ENCODE results near the gene U2SURP.

U2SURP gene

DNA sequence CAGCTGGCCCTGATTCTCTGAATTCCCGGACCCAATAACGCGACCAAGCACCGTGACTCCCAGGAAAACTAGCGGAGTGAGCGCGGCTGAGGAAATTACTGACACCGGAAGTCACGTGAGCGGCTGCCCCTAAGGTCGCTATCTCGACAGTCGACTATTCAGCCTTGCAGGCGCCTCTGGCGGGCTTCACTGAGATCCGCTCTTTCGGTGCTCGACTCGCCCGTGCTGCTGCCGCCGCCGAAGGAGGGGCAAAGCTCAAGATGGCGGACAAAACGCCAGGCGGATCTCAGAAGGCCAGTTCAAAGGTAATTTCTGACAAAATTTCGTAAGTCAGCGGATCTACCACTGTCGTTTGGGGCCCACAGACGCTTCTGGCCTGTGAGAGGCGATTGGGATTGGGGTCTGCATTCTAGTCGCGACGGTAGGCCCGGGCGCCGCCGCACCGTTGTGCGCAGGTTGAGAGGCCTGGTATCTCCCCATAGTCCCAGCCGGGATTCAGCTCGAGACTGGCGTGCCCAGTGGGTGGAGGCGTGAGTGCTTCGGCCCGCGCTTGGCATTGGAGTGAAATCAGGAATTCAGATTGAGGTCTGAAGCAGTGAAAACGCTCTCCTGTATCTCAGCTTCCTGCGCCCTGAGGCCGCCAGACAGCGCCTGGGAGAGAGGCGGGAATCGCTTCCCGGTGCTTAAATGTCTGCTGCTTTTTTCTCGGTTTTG, at the start of gene U2SURP:
Gene U2SURP (plus strand): TSS at position 202 of the 714 bp plus-strand sequence. CDS start 59 bp downstream, at position 261.
- peak; percentile 85 to 90 for ATAC-seq

DNA sequence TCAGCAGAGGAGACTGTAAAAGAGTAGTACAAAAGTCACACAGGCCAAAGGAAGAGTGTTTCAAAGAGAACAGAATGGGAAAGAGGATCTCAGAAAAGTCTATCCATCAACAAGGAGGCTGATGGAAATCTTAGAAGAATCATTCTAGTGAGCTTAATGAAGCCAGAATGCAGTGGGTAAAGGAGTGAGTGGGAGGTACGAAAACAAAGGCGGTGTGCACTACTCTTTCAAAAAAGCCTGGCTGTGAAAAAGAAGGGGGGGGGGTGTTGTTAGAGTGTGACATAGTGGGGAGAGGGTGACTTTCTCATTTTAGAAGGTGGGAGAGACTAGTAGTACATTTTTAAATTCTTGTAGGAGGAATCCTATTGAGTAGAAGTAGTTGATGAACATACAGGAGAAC, 49.6 kb upstream of the U2SURP start:
- ATAC-seq = no peak

DNA sequence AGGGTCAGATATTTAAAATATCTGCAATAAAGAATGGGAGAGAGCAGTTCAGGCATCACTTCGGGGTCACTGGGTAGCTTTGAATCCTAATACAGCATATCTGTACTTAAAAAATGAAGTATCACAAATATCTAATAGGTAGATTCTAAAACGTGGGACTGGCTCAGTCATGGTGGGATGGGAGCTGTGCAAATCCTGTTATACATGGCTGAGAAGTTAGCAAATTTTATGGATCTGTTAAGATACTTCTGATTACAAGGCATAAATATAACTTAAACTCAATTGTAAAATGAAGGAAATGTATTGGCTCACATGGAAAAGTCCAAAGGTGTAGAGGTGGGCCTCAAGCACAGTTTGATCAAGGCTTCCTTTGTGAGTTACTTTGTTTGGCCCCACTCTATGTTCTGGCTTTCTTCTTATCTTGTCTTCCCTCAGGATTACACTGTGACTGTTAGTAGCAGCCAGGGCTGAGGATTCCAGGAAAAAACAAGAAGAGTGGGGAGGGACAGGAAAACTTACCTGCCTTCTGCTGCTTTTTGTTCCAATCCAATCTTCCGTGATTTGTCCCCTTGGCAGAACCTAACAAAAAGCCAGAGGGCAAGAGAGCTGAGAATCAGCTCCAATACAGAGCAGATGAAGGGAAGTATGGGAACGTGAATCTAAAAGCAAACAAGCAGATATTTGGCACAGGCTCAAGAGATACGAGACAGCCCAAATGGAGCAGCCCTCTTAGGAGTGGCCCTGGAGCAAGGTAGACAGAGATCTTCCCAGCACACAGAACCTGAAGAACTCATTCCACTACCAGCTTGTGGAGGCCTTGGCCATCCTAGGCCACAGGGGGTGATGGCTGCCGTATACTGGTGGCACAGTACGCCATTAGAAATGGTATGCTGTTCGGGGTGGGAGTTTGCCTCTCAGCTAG, 48.8 kb upstream of the U2SURP start:
- ATAC-seq = no peak

DNA sequence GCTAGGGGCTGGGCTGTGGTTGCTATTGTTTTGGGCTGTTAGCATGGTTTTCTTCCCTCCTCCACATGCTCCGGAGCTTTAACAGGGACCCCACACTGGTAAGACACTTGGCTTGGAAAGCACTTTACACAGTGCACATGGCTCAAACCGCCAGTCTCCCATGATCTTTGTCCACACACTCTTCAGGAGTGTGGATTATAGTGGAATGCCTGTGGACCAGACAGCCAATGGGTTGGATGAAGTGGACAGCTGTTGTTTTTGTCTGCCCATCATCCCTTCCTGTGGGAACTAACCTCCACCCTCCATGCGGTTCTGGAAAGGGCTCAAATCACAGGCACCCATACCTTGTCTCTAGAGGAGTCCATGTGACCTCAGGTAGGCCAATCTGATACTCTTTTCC, 47.9 kb upstream of the U2SURP start:
- no peak for ATAC-seq

DNA sequence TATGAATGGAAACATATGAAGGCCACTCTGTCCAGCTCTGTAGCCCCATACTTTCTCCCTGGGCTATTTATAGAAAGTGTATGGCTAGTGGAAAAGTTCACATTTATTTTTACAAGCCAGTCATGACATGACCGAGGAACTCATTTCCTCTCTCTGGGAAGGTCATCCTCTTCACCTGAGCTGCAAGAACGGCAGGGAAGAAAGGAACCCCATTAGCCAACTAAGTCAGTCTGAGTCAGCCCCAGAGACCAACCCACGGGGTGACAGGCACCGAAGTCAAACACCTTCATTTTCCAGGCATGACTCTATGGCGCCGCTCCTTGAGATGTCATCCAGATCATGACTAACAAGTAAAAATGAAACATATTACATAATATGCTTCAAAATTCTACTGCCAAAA, 42.7 kb upstream of the U2SURP start:
- peak; percentile 80 to 88 for ATAC-seq

DNA sequence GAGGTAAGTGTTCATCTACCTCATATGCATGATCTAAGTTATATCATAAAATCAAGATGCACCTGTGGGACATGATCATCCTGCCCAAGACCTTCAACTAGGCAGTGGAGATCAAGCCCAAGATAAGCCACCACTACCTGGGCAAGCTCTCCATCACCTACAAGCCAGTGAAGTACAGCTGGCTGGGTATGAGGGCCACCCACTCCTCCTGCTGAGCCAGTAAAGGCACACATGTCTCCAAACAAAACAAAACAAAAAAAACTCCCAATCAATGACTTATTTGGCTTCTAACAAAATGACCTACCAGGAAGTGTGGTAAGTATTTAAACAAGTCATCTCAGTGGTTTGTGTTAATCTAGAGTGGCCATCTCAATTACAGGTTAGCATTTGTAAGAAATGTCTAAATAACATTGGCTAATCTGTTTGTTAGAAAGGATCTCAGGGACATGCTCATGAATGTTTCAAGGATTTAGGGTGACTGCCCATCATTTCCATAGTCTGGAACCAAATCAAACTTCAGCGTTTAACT, 41.0 kb upstream of the U2SURP start:
- ATAC-seq = no peak

DNA sequence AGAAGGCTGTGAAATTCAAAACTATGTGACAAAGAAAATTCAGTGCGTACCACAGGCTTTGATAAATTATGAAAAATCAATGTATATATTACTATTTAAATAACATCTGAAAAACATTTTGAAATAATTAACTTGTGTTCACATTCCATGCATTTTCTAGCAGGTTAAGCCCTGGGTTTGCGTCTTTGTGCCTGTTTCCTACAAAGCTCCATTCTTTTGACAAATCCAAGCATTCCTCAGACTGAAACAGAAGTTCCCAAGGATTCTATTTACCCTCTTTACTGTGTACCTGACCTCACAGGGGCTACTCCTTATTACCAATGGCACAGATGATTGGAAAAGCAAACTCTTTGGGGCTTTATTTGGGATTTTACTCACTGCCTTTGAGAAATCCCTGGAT, 39.8 kb upstream of the U2SURP start:
- no peak for ATAC-seq

DNA sequence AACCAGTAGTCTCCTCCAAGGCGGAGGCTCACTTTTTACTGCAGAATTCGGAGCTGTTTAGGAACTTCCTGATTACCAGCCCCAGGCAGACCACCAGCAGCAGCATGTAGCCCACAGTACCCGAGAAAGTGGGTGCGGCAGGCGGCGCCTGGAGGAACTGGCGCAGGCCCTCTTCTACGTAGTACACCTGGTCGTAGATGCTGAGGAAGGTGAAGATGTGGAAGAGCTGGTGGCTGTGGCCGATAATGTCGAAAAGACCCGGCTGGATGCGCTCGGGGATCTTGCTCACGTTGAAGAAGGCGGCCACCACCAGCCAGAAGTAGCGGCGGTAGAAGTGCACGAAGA, 39.2 kb upstream of the U2SURP start:
- ATAC-seq = no peak

DNA sequence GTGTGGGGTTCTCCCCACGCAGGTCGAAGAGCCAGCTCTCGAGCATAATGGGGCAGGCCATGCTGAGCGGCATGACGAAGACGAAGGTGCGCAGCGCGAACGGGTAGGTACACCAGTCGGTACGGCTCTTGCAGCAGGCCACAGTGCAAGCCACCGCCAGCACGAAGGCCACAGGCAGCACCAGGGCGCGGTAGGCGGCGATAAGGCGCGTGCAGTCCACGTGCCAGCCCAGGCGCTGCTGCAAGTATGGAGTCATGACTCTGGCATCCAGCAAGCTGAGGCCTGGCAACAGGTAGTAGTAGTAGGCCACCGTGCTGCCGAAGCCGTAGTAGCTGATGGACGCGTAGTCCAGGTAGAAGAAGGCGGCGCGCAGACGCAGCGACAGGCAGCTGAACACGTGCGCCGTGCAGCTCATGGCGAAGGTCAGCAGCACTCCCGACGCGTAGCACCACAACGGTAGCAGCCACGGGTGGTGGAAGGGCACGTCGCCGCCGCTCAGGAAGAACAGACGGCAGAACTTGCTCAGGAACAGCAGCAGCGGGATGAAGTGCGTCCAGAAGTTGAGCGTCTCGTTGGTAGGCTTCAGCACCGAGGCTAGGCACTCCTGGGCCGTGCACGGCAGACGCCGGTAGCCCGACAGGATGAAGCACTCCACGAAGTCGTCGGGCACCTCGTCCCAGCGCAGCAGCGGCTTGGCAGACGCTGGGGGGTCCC, 38.7 kb upstream of the U2SURP start:
- no peak for ATAC-seq

DNA sequence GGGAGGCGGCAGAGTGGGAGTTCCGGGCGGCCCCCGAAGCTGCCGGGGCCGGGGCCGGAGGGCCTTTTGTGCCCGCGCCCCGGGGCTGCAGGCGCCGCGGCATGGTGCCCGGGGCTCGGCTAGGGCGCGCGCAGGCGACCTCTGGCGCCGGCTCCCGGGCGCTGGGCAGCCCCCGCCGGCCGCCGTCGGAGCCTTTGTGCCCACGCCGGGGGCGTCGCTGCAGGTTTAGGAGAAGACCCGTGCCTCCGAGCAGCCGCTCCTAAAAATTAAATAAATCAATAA, 38.2 kb upstream of the U2SURP start:
- no peak for ATAC-seq

DNA sequence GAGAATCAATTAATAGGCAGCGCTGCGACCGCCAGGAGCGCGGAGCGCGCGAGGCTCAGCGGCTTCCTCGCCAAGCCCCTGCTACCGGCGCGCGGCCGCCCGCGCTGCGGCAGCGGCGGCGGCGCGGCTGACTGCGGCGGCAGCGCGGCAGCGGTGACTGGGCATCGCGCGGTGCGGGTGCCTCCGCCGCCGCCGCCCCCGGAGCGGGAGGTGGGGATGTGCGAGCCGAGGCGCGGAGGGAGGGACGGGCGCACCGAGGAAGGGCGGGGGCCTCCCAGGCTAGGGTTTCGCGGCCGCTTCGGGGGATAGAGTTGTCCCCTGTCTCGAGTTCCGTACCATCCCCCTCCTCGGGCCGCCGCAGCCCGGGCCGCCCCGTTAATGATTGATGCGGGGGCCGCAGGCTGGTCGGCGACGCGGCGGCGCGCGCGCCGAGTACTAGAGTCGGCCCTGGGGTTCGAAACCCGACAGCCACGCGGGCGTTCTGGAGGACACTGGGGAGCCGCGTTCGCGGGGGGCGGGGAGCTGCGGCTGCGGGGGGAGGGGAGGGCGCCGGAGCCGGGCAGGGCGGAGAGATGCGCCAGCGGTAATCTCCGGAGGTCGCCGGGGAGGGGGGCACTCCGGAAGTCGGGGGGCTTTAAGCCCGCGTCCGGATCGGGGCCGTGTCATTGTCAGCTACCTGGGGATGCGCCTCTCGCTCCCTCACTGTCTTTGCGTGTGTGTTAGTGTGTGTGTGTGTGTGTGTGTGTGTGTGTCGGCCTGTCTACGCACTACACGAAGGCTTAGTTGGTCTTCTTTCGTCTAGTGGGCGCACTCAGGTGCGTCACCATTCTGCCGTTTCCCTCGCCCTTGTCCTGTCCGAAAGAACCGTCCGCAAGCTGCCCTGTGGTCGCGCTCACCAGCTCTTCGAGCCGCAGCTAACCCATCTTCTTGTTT, 37.6 kb upstream of the U2SURP start, which contains the start of gene PAQR9:
Gene PAQR9 (minus strand): TSS at position 159 of the 933 bp plus-strand sequence. CDS start 338 bp downstream, outside the sequence.
- ATAC-seq = peak; percentile 19 to 34

DNA sequence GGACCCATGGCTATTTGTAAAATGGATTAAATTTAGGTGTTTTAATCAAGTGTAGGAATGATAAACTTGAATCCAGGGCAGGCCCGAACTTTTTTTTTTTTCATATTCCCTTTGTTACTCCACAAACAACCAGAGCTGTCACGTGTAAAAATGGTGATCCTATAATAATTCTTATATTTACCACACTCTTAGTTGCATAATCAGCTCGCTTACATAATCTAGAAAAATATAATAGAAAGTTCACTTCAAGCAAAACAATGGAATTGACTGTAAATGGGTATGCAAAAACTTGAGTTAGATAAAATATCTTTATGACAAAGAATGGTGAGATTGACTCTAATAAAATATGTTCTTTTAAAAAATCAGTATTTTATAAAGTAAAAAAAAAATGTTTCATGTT, 35.8 kb upstream of the U2SURP start:
- no peak for ATAC-seq

DNA sequence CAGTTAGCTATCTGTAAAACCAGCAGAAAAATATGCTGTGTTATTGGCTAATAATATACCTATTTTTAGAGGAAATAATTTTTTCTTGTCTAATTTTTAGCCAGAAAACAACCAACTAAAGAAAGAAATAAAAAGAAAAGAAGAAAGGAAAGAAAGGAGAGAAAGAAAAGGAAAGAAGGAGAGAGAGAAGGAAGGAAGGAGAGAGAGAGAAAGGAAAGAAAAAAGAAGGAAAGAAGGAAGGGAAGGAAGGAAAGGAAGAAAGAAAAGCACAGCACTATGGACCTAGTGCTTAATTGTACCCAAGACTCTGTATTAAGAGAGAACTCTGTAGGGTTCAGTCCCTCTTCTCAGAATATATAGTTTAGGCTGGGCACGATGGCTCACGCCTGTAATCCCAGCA, 34.6 kb upstream of the U2SURP start:
- ATAC-seq = no peak

DNA sequence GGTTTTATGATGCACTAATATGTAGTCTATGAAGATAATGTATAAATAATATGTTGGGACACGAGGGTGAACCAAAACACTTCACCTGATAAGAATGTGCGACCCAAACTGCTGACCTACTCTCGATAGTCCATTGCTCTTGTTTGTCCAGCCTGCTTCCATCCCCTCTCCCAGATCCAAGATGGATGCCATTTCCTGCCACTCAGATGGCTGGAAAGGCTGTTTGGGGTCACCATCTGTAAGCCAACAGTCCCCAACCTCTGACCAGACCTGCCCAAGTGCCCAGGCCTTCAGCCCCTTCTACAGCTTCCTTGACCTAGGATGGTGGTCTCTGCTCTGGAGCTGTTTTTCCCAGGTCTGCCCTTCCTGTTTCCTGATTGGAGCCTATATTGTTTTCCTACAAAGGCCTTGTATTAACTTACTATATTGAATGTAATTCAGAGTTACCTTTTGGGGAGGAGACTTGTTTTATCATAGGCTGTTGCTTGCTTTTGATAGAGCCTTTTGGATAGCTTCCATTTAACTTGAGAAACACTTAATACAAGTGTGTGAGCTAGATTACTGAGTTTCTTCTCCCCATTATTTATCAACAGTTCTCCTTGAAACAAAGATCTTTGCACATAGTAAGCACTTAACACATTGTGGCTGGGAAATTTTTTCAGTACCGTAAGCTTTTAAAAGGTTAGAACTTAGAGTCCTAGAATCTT, 32.9 kb upstream of the U2SURP start:
- no peak for ATAC-seq

DNA sequence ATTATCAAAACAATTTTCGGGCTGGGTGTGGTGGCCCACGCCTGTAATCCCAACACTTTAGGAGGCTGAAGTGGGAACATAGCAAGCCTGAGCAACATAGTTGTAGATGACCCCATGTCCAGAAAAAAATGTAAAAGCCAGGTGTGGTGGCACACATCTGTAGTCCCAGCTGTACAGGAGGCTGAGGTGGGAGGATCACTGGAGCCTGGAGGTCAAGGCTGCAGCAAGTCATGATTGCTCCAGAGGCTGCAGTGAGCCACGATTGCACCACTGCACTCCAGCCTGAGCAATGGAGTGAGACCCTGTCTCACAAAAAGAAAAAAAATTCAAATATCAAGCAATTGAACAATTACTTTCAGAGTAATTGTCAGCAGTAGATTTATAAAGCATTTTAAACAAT, 29.9 kb upstream of the U2SURP start:
- no peak for ATAC-seq

DNA sequence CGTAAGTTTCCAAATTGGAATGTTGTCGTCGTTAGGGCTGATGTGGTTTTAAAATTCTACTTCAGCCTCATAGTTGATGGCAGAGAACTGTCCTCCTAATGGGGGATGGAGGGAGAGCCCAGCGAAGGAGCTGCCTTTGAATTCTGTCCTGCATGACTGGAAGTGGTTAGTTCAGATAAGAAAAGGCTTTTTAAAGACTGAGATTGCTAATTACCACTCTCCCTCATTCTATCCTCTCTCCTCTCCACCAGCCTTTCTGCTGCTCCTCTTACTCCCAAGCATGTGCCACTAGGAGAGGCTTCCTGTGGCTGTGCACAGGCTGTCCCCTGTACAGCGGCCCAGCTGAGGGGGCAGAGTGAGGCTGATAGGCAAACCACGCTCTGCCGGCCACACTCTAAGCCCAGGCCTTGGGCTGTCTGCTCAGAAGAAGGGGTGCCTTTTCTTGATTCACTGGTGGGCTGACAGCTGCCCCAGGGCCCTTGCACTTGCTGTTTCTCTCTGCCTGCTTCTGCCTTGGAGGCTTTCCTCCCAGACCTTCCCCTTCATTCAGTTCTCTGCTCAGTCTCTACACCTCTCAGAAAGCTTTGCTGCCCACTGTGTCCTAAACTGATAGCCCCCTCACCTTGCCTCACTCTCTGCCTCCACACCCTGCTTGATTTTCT, 29.1 kb upstream of the U2SURP start:
- no peak for ATAC-seq

DNA sequence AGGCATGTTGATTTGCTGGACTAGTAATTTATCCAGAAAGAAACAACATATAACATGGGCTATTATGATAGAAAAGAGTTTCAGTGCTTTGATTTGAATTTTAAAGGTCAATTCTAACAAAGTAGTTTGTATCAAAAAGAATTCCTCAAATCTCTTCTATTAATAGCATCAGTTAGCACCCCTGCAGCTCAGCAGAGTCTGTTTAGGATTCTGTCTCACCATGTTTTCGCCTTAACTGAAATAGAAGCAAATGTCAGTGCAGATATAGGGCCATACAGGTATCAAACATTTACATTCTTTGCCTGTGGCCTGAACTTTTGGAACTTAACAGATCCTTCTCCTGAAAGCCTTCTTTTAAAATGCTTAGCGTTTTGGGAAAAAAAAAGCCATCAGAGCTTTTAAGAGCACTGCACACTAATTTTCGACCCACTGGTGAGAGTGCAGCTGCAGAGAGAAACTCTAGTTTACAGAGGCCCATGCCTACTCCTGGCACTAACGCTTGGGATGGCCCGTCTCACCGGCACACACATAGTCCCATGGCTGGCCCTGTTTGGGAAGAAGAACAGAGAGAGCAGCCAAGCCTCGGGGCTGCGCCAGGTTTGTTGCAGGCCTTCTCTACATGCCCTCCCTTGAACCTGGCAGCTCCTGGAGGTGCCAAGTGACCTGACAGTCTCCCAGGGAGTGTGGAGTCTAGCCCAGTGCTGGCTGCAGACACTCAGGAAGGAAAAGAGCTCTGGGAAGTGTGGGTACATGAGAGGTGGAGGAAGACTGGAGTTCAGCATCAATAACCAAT, 28.0 kb upstream of the U2SURP start:
- ATAC-seq = no peak

DNA sequence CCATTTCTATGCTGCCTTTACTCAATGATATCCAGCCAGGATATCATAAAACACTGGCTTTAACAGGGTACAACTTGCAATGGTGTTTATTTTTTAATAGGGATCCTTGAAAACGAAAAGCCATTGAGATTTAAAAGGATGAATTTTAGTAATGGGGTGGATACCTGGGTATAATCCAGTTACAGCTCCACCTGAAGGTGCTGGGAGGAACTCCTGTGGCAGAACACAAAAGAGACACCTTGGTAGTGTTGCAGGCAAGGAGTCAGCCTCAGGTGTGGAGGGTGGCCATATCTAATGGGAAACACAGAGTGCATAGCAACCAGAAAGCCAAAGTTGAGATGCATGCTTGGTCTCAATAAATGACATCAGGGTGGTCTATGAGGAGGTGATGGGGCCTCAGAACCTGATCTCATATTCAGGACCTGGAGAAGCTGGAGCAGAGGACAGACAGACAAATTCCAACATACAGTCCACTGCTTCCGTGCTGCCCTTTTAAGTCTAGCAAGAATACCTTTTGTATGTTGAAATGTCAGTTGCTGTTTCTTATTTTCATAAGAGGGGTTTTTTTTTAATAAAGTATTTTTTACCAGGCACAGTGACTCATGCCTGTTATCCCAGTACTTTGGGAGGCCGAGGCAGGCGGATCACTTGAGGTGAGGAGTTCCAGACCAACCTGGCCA, 25.9 kb upstream of the U2SURP start:
- ATAC-seq = no peak

DNA sequence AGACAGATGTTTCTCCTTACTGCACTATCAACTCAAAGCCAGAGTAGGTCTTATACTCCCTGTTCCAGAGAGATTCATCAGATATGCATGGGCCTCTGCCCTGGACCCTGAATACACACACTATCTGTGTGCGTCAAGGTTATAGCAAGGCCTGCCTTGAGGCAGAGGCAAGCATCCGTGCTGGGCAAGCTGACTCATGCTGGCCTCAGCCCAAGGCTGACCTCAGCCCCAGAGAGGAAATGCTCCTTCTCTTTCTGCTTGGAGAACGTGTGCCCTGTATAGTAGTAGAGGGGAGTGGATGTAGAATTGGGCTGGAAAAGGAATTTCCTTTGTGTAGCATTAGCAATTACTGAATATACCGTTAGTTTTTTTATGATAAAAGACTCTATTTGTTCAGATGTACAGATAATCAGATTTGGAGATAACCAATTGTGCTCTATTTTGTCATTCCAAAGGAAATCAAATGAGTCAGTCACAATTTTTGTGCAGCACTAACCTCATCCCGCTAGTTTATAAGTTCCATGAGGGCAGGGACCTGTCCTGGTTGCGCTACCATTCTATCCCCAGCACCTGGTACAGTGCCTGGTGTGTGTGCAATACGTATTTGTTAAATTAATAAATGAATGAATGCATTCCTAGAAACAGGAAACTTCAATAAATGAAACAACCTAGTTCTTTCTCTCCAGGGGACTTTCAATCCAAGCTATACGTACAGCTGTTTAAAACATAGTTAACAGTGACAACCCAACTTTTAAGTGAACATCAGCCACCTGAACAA, 24.6 kb upstream of the U2SURP start:
- no peak for ATAC-seq

Data from activated CD4-positive, CD25-positive, alpha-beta regulatory T cell treated with anti-CD3 and anti-CD28 coated beads, Interleukin-2, amount 50 U/mL, for 24 hours (primary cell).